NCI-H2171 treated with DMSO at 0.1 percent for 48 hours (cell line): ENCODE results near the gene HSD3B1.
"Not testable (repeated sequence)": the region's sequence is repeated elsewhere in the genome, so short reads cannot be mapped to it uniquely, and the experiment has no call there.

Experiments
- DNase-seq: peaks from one replicate; lab custom pipeline; 2025; lab: John Stamatoyannopoulos, UW

Gene HSD3B1

DNA sequence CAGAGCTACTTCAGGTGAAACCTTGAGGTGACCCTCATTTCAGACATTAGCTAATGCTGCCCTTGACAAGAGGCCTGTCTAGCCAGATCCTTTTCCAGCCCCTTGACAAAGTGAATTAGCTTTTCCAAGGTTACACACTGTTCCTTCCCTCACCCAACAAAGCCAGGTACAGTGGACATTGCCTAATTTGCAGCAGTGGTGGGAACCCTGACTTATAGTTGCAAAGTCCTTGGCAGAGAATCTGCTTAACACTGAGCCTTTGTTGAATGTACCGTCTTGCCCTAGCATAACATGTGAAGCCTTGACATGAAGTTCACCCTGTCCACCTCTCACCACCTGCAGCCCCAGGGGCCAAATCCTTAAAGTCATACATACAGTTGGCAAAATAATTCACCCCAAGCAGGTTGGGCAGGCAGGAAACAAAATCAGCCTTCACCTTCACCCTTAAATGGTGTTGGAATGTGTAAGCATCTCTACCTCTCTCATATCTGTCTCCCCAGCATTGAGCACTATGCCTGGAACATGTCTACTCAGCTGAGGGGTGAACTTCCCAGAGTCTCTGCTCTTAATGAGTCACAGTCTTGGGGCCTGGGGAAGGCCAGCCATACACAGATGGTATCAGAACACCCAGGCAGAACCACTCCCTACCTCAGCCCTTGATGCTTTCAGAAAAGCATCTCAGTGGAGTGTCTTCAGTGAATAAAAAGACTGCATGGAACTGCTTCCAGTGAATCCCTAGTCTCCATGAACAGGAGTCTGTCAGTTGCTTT is 46.5 kb downstream of the HSD3B1 start:
- DNase-seq, result not testable (repeated sequence)

DNA sequence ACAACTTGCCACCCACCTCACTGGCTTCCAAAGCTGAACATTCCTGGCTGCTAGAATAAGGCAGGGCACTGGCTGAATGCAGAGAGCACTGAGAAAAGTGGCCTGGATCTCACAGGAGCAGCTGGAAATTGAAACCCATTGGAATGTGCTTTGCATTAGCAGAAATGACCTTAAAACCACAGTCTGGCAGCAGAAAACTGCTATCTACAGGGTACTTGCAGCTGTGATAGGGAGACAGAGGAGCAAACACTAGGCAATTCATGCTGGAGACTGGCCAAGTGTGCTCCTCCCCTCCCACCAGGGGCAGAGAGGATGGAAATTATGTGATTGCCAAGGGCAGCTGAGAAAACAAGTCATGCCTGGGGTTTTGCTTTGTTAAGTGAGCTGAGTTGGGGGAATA is 47.2 kb downstream of the HSD3B1 start:
- no peak for DNase-seq

DNA sequence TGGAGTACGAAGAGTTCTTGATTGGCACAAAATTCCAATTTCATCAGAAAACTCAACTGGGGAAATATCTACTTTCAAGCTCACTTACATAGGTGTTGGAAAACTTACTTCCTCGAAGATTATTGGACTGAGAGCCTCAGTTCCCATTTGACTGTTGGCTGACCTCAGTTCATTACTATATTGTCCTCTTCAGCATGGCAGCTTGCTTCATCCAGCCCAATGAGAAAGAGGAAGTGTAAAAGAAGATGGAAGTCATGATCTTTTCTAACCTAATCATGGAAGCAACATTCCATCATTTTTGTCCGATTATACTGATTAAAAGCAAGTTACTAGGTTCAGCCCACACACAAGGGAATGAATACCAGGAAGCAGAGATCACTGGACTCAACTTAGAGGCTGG is 49.4 kb downstream of the HSD3B1 start:
- no peak for DNase-seq

DNA sequence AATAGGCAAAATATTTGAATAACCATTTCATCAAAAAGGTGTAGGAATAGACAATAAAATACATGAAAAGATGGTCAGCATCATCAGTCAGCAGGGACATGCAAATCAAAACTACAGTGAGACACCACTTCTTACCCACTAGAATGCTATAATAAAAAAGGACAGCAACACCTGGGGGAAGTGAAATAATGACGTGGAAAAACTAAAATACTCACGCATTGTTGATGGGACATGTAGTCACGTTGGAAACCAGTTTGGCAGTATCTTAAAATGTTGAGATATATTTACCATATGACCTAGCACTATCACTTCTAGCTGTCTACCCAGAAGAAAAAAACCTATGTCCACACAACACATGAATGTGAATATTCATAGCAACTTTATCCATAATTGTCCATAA is 53.4 kb downstream of the HSD3B1 start:
- not testable (repeated sequence) for DNase-seq

DNA sequence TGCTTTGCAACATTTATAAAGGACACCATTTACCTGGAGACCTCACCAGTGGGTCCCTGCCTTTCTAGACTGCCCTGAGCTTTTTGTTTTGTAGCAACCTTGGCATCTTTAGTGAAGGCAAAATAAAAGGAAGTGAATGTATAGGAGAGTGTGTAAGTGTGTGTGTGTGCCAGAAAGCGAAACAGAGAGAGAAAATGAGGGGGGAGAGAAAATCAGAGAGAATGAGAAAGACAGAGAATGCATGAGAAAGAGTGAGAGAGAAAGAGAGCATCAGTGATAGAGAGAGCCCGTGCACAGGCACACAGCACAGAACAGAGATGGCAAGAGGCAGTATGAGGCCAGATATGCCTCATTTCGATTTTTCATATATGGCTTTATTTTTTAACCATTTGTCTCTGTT is 57.5 kb downstream of the HSD3B1 start:
- no peak for DNase-seq
